GM21786 (cell line): ENCODE data around the gene TP53TG5.
A peak's percentile ranks its signal among the peaks of the same experiment; 100 is the strongest.

Source experiments
- ATAC-seq: cut with Tn5 transposase; IDR thresholded peaks from one replicate; pipeline ENCODE4 v1.9.1; 2021; ENCODE audit not compliant: unreplicated experiment

Gene TP53TG5

DNA sequence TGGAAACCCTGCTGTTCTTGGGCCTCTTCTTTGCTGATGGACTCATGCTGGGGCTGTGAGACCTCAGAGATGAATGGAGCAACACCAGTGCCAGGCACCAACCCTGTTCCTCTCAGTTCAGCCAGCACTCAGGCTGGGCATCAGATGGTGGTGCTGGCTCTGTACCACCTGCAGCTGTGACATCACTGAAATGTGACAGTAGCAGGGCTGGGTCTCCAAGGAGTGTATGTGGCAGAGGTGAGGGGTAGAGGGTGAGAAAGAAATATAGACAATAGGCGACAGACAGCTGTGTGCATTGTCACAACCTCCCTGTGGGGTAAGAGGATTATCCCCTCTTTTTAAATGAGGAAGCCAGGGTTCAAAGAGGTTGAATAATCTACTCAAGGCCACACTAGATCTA is at the start of gene TP53TG5:
TSS of gene TP53TG5 (minus strand) at position 135 of the 400 bp plus-strand sequence. CDS start at position 46, 89 bp downstream.
- no peak for ATAC-seq

DNA sequence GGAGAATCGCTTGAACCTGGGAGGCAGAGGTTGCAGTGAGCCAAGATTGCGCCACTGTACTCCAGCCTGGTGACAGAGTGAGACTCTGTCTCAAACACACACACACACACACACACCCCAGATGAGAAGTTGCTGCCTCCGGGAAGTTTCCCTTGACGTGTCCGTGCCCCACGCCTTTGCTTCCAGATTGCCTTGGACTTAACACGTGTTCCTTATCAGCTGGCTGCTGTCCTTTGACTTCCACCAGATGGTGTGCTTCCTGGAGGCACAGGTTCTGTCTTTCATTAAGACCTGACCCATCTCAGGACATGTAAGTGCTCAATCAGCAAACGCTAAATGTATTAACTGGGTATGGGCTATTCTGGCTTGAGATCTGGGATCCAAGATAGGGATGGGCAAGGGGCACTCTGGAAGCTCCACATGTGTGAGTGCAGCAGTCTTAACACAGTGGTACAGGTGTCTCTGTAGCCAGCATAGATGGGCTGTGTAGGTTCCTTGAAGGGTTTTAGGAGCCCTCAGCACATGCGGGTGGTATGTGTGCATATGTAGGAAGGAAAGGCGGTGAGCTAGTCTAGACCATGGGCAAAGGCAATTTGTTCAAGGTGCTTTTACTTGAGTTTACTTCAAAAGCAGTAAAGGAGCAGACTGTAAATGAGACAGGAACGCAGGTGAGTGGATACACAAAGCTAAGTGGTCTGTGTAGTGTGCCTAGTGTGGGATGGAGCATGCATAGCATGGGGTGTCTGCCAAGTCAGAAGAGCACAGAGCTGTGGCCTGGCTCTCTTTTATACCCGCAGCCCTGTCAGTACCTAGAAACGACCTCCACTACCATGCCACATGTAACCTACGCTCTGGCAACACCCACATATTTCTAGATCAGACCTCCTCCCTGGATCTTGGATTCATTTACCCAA is 49.4 kb upstream of the TP53TG5 start:
- no peak for ATAC-seq

DNA sequence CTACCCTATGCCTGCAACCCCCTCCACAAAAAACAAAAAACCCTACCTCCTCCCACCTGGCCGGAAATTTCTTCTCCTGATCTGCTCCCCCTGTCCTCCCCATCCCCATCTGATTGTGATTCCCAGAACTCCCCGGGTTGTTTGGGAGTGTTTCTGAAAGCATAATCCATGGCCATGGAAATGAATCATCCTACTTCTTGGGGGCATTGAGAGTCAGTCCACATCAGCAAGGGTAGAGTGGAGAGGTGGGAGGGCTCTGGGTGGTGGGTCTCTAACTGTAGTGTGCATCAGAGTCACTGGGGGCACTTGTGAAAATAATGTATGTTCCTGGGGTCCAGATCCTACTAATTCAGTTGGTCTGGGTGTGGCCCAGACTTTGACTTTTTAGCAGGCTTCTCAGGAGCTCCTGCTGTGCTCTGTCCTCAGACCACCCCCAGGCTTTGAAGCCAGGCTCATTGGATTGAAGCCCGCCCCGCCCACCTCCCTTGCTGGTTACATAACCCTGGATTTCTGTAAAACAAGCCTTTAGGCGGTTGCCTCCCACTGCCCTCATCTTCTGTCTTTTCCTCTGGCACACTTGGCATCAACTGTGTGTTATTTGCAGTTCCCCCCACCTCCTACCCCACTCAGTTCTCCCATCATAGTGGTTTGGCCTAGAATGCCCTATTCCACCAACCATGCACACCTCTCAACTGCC is 48.3 kb upstream of the TP53TG5 start:
- ATAC-seq, result no peak

DNA sequence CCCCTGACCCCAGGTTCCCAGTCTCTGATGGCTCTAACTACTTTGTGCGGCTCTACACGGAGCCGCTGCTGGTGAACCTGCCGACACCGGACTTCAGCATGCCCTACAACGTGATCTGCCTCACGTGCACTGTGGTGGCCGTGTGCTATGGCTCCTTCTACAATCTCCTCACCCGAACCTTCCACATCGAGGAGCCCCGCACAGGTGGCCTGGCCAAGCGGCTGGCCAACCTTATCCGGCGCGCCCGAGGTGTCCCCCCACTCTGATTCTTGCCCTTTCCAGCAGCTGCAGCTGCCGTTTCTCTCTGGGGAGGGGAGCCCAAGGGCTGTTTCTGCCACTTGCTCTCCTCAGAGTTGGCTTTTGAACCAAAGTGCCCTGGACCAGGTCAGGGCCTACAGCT is 47.4 kb upstream of the TP53TG5 start:
- ATAC-seq, result no peak

DNA sequence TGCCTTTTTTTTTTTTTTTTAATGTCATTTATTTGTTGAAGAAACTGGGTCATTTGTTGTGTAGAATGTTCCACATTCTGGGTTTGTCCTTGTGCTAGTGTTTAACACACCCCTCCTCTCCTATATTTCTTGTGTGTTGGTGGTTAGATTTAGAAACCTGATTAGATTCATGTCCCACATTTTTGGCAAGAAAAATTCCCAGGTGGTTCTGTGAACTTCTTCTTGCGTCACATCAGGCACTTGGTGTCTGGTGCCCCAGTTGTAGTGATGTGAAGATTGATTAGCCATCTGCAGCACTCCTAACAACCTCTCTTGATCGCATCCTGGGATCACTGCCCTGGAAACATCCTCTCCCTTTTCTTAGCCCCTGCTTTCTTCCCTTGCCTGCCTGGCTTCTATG is 45.6 kb upstream of the TP53TG5 start:
- ATAC-seq, result no peak

DNA sequence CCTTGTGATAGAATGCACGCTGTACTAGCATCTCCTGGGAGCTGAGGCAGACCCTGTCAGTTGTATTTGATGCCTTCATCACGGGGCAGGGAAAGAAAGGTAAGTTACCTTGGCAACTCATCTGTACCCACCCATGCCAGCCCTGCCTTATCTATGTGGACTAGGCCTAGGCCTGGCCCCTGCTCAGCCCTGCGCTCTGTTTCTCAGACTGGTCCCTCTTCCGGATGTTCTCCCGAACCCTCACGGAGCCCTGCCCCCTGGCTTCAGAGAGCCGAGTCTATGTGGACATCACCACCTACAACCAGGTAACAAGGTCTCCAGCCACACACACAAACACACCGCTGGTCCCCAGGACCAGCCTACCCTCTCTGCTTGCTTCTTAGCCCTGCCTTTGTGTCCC is 42.0 kb upstream of the TP53TG5 start:
- ATAC-seq, result no peak

DNA sequence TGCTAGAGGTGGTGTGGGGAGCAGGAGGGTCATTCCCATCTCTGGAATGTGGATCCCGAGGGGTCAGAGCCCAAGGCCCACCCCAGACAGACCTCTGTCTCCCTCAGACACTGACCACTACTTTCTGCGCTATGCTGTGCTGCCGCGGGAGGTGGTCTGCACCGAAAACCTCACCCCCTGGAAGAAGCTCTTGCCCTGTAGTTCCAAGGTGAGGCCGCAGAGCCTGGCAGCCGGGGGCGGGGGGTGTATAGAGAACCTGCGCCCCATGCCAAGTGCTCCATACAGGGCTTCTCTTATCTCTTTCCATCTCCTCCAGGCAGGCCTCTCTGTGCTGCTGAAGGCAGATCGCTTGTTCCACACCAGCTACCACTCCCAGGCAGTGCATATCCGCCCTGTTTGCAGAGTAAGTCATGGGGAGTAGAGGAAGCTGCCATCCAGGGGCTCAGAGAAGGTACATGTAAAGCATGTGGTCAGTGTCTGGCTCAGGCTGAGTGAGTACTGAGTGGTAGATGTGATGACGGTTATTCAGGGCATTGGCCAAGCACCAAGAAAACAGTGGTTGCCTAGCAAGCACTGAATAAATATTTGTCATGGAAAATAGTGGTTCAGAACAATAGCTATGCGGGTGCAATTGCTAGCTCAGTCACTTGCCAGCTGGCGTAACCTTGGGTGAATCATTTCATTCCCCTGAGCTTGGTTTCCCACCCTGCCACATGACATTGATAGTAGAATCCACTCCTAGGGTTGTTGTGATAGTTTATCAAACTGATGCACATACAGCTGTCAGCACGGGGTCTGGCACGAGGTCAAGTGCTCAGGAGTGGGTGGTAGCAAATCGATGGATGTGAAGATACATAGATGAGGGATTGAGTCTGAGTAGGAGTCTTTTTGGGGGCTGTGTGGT is 41.3 kb upstream of the TP53TG5 start:
- peak; percentile 71 for ATAC-seq

DNA sequence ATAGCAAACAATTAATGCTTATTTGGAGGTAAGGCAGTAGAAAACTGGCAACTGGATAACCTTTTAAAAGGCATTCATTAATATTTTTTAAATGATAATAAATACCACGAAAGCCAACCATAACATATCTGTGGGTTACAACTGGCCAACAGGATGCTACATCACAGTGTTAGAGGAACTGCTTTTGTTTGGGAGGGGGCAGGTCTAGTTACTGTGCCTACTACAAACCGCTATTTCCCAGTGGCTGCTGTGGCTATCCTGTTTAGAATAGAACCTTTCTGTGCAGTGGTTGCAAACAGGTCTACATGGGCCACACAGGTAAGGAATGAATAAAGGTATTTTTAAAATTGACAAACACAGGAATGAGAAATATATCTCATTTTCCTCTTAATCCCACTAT is 38.8 kb upstream of the TP53TG5 start:
- ATAC-seq, result no peak

DNA sequence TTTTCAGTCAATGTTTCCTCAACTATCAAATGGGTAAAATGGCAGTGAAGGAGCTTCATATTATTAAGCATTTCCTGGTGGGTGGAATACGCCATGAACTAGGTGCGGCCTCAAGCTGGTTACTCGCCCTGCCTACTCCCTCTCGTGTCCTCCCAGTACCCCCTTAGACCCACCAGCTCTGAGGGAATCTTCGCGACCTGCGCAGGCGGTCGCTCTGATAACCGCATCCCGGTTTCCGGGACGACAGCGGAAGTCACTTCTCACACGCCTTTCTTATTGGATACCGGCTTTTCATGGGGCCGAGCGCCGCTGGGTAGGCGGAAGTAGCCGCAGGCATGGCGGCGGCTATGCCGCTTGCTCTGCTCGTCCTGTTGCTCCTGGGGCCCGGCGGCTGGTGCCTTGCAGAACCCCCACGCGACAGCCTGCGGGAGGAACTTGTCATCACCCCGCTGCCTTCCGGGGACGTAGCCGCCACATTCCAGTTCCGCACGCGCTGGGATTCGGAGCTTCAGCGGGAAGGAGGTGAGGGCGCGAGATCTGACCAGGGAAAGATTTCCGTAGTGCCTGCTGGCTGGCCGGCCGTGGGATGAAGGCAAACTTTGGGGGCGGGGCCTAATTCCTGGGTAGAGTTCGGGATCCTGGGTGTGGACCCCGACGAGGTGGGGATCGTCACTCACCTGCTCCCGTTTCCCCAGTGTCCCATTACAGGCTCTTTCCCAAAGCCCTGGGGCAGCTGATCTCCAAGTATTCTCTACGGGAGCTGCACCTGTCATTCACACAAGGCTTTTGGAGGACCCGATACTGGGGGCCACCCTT is 37.9 kb upstream of the TP53TG5 start, which contains the start of gene PIGT:
TSS of gene PIGT (plus strand) at position 320 of the 816 bp plus-strand sequence. CDS start at position 336, 16 bp downstream.
- peak; percentile 72 for ATAC-seq

DNA sequence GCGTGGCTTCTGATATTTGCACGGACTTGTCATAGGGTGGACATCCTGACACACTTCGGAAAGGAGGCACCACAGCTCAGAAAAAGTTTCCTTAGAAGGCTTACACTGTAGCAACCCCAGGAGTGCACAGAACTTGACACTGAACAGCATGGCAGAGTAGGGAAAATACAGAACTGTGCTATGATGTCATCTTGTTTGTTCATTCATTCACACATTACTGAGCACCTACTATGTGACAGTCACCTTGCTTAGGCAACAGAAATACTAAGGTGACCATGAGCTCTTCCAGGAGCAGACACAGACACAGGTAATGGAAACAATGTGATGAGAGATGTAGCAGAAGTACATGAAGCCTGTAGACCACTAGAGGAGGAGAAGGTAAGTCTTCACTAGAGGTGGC is 35.4 kb upstream of the TP53TG5 start:
- no peak for ATAC-seq

DNA sequence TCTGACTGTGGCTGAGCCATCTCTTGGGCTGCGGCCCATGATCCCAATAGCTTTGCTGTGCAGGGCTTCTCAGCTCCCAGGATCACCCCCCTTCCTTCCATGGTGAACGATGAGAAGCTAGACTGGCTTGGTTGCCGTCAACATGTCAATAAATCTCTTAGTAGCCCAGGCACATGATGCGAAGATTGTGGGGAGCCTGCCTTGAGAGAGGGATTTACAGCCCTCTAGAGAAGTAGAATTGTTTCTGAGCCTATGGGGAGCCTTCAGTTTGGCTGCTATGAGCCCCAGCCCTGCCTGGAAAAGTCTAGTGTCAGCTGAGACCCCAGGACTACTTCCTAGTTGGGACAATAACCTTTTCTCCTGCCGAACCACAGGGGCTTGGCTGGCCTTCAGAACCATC is 34.5 kb upstream of the TP53TG5 start:
- ATAC-seq, result no peak

DNA sequence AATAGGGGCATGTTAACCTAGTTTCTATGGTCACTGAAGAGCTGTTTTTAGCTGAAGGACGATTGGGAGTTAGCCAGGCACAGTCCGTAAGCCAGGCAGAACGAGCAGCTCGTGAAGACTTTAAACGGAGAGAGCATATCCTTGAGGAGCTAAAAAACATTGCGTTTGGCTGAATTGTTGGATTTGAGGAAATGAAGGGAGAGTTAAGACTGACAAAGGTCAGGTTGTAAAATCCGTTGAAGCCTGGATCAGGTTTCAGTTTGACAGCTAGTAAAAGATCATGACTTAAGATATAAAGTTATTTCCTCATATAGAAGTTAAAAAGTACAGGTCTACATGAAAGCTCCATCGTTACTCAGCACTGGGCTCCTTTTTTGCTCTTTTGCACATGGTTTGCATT is 32.8 kb upstream of the TP53TG5 start:
- no peak for ATAC-seq

DNA sequence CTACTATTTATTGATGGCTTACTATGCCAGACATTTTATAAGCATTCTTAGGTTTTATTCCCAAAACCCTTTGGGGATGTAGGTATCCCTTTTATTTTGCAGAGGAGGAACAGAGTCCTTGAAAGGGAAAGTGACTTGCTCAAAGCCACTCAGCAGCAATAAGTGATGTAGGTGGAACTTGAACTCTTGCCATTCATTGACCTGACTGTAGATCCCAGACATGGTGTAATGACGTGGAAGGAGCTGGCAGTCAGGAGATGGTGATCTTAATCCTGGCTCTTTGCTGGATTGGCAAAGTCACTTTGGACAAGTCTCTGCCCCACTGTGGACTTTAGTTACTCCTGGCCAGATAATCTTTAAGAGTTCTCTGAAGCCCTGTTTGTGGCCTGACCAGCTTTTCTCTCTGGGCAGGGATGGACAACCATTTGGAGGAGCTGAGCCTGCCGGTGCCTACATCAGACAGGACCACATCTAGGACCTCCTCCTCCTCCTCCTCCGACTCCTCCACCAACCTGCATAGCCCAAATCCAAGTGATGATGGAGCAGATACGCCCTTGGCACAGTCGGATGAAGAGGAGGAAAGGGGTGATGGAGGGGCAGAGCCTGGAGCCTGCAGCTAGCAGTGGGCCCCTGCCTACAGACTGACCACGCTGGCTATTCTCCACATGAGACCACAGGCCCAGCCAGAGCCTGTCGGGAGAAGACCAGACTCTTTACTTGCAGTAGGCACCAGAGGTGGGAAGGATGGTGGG is 31.6 kb upstream of the TP53TG5 start:
- ATAC-seq, result no peak

DNA sequence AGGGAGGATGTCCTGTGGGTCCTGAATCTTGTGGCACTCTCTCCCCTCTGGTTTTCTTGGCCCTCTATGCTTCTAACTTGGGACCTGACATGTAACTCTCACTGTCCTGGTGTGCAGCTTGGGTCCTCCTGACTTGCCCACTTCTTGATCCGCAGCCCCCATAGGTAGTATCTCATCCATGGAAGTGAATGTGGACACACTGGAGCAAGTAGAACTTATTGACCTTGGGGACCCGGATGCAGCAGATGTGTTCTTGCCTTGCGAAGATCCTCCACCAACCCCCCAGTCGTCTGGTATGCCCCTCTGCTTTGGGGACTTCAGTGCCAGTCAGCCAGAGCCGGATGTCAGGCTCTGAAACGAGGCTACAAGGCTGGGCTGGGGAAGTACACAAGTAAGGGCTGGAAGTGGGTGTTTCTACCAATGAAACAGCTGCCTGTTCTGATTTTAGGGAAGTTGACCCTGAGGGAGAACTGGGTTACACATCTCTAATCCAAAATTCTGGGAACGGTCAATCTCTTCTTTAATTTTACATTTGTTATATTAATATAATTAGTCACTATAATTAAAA is 30.6 kb upstream of the TP53TG5 start:
- ATAC-seq, result no peak

DNA sequence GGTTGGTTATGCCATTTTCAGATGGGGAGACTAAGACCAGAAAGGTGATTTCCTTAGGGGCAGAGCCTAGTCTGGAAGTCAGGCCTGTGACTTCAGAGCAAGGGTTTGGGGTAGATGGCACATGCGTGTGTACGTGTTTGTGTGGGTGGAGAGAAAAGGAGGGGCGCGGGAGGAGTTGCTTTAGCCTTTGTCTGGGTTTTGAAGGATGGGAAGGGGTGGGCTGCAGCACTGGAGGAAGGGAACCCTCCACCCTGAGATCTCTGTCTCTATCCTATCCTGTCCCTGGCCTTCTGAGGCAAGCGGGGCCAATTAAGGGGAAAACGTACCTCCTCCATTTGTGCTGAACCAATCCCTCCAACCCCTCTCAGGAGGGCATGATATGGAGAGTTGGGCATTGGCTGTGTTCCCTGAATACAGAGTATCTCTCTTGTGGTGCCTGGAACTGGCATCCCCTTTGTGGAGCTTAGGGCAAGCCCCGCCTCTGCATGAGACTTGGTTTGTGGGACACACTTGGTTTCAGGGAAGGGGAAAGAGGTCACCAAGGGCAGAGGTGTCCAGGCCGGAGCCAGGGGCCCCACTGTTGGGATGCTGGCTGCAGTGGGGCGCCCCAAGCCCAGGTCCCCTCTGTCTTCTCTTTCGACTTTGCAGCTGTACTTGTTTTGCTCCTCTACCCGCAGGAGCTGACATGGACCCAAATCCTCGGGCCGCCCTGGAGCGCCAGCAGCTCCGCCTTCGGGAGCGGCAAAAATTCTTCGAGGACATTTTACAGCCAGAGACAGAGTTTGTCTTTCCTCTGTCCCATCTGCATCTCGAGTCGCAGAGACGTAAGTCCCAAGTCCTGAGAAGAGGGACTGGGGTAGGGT is 29.9 kb upstream of the TP53TG5 start, which contains the start of gene DBNDD2:
TSS of gene DBNDD2 (plus strand) at position 507 of the 863 bp plus-strand sequence. CDS start at position 686, 179 bp downstream.
- ATAC-seq, result no peak

DNA sequence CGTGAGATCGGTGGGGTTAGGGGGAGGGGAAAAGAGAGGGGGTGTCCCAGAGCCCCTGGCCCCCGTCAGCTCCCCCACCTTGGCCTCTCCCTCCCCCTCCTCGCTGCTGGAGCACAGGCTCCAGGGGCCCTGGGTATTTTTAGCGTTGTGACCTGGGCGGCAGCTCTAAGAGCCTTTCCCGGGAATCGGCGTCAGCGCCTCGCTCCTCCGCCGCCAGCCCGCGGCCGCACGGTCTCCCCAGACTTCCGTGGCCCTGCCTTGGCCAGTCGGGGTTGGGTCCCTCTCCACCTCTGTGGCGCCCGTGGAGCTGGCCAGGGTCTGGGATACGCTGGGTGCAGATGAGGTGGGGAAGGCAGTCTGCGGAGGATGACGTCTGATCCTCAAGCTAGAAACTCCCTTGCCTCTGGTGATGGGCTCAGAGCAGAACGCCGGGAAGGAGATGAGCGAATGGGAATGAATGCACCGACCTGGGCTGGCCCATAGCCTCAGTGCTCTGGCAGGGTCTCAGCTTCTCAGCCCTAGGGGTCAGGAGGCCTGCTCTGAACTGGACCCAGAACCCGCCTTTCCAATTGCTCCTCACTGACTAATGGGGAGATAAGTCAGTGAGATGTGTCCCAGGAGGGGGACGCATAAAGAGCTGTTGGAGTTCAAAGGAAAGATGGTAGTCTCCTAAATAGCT is 29.1 kb upstream of the TP53TG5 start:
- ATAC-seq, result no peak

DNA sequence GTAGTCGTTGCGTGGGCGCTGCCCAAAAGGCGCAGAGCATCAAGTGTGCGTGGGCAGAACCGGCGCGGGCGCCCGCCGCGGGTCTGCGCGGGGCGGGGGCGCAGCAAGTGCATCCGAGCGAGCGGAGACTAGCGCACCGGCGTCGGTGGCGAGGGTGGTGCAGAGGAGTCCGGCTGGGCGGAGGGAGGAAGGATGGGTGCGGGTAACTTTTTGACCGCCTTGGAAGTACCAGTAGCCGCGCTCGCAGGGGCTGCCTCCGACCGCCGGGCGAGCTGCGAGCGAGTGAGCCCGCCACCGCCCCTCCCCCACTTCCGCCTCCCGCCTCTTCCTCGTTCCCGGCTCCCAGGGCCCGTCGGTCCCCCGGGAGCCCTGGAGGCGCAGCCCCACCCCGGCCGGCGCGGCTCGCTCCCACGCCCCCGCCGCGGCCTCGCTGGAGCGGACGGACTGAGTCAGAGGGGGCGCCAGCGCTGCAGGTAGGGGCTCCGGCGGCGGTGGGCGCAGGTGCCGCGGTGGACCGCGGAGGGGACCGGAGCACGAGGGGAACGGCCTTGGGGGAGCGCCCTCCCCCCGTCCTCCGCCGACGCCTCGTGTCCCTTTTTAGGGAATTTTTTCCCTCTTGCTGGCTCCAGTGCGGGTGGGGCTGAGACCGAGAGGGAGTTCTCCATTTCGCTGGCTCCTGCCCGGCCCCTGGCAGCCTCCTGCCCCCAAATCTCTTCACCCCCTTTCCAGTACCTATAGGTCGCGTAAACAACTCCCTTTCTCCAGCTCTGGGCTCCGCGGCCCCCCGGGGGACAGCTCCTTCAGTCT is 28.3 kb upstream of the TP53TG5 start:
- no peak for ATAC-seq
